ENCODE results near the gene KIRREL1.

The KIRREL1 gene

GRCh38 chr1:158037008-158037865, 43.8 kb downstream of the KIRREL1 start:
- DNase-seq: no peak

DNA sequence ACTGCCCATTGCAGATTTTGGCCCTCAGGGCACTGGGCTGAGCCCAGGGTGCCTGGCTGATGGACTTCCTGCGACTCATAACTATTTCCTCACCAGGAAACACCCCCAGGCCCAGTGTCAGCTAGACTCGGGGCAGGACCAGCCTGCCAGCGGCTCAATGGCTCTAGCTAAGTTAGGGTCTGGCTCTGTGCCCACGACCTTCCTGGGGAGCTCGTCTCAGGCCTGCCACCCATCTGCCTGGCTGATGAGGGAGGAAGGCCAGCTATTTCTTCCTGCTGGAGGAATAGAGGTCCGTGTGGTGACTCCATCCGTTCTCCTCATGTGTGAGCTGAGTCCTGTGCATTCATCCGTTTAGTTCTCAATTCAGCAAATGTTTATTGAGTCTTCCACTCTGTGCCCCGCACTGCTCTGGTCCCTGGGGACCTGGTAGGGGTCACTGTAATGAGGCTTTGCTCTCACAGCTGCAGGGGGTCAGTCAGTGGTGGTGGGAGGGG, 44.5 kb downstream of the KIRREL1 start:
- no peak for DNase-seq

GRCh38 chr1:158038793-158039192, 45.3 kb downstream of the KIRREL1 start:
- DNase-seq: no peak

DNA sequence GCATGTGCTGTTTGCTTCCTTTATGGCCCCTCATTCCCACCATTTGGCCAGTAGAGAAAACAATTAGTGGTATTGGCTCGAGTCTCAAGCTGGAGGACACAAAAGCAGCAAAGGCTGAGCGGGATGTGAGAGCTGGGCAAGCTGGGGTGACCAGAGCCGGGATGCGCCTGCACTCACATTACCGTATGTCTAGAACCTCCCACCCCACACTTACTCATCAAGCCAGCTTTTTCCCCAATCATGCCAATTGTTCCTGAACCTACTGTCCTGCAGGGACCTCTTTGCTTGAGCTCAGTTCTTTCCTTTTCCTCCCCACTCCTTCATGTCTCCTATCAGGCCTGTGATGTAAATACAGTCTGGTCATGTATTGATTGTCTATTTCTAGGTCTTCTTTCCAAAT, 45.9 kb downstream of the KIRREL1 start:
- DNase-seq: no peak

DNA sequence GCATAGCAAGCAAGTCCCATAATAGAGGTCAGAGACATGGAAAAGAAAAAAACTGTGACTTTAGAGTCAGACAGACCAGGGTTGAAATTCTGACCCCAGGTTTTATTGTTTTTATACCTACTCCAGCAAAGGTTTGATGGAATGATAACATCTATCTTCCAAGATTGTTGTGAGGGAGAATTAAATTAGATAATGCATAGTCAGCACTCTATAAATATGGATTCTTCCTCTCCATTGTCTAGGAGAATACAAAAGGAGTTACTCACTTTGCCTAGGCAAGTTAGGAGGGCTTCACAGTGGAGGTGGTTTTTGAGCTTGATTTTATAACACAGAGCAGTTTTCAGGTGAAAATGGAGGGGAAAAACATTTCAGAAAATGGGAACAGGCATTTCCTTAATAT, 46.9 kb downstream of the KIRREL1 start:
- no peak for DNase-seq

DNA sequence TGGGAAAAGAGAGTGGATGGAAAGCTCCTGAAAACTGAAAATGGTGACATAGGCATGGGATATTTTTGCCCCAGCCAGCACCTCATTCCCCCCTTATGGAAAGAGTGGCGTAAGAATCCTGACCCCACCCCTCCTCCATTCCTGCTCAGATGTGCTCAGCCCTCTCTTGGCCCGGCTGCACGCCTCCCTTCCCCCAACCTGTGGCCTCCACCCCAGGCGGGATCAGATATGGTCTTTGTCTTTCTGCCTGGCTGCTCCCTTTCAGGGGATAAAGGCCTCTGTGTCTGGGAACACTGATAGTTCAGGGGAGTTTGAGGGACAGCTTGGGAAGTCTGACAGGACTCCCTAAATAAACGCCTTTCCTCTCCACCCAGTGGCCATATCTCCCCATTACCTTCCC, 49.8 kb downstream of the KIRREL1 start:
- DNase-seq: no peak

DNA sequence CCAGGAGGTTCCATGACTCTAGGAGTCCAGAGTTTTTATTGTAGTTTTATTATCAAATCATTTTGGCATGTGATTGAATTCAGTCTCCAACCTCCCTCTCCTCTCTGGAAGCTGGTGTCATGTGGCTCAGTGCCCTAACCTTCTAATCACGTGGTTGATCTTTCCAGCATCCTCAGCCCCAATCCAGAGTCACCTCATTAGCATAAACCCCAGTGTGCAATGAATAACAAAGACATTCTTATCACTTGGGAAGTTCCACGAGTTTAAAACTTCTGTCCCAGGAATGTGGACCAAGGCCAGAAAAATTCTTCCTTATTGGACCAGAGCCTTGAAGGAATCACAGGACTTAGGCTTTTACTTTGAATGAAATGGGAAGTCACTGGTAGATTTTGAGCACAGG, 52.2 kb downstream of the KIRREL1 start:
- no peak for DNase-seq

DNA sequence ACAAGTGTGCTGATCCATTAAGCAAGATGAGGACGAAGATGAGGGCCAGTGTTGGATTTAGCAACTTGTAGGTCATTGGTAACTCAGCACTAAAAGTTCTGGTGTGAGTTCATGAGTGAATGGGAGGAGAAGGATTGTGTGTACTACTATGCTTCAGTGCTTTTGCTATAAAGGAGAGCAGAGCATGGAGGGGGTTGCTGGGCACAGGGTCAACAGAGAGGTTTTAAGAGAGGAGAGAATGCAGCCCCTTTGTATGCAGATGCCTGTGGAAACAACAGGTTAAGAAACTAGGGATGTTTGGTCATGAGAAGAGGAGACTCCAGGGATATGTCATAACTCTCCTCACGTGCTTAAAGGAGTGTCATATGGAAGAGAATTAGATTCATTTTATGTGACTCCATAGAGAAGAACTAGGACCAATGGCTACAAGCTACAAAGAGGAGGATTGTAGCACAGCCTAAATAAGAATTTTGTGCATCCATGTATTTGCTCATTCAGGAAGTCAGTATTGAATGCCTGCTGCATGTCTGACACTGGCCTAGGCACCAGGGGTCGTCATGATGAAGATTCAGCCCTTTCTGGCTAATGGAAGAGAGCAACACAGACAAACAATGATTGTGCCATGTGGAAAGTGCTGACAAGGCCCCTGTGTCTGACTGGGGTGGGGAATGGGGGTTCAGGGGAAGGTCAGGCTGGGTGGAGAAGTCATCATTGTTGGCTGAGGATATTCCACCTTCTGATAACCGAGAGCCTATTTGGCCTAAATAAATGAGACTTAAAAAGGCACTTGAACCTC, 53.5 kb downstream of the KIRREL1 start:
- DNase-seq: no peak

GRCh38 chr1:158048371-158049067, 55.1 kb downstream of the KIRREL1 start:
- DNase-seq: no peak

DNA sequence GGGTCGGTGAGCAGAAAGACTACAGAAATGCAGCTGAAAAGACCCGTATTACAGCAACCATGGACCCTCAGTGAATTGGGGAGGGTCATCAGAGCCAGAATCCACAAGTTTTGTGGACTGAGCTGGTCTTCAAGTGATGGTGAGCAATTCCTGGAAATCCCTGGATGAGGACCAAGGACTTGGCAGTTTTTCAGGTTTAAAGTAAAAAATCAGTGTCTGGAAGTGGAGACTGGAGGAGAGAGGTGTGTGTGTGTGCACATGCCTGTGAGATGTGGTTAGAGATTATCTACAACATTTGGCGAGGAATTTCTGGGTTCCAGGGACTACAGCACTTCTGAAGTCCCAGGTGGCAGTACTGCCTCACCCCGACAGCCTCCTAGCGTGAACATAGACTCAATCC, 56.4 kb downstream of the KIRREL1 start:
- no peak for DNase-seq

GRCh38 chr1:158053276-158053675, 59.8 kb downstream of the KIRREL1 start:
- DNase-seq: no peak

- DNase-seq: no peak
These were observed 61.3 kb downstream of the KIRREL1 start for GRCh38 chr1:158054721-158055120.

DNA sequence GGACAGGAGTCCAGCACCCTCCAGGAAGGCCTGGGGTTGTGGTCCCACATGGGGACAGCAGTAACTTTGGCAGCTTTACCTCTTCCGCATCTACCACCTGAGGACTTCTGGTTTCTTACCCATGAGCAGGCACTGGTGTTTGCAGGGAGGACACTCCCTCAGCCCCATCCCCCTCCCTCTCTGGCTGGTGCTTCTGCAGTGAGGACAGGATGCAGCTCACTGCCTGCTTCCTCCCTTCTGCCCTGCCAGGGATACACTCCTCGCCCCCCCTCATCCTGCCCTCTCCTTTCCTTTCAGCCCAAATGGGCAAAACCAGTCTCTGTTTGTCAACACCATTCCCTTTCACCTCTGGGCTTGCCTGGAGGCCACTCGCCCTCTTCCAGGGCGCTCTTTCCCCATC, 62.4 kb downstream of the KIRREL1 start:
- DNase-seq: no peak

GRCh38 chr1:158056498-158056897, 63.1 kb downstream of the KIRREL1 start:
- DNase-seq: no peak

GRCh38 chr1:158058237-158058985, 65.0 kb downstream of the KIRREL1 start:
- no peak for DNase-seq

DNA sequence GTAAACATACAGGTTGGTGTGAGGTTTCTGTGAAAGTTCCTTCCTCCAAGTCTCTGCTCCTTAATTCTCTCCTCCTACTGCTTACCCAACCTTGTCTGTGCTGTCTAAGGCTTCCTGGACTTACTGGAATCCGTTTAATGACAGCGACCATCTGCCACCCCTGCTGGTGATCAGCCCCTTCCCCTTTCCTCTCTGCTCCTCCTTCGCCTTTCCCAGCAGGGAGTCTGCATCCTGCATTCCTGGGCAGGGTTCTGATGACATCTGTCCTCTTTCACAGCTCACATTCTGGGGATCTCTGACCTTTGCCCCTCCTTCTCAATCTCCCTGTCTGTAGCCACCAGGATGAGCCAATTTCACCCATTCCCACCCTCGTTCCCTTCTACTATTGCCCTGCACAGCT, 66.5 kb downstream of the KIRREL1 start:
- no peak for DNase-seq

DNA sequence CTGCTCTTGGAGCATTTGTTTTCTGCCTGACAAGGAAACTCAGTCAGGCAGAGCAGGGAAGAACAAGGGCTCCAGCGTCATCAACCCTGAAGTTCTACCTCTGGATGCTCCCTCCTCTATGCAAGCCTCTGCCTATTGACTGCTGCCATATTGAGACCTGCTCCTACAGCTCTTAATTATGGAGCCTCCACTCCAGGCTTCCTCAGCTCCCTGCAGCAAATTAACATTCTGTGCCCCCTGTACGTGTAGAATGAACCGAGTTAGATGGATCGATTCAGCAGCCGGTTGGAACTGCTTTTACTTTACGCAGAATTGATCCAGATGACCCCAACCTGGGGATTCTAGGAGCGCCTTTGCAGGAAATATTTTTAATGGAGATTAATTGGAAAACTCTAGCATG, 68.7 kb downstream of the KIRREL1 start:
- DNase-seq: no peak

DNA sequence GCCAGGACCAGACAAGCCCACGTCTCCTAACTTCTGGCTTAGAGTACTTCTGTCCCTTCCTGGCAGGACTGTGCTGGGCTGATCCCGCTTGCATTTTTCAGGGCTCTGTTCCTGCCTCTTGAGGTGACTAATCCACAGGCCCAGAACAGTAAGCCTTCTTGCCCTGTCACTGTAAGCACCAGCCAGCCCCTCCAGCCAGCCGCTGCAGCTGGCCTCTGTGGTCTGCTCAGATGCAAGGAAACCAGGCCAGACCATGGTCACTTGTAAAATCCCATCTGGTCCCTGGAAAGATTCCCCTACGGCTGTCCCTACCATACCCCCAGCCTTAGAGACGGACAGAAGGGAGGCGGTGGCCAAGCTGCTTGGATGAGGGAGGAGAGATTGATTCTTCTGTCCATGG, 74.2 kb downstream of the KIRREL1 start:
- no peak for DNase-seq

DNA sequence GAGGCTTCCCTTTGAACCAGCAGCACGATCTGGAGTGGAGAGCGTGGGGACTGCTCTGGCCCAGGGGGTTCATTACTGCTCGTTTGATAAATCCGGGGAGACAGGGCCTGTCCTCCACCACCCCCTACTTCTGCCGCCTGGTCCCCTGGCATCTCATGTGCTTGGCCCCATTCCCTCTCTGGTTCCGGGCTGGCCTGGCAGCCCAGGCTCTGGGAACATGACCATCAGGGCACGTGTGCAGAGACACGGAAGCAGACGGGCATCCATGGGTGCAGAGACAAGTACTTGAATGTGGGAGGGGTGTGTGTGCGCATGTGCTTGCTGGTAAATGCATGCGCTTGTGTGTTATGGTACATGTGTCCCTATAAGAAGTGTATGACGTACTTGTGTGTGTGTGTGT, 75.5 kb downstream of the KIRREL1 start:
- no peak for DNase-seq

DNA sequence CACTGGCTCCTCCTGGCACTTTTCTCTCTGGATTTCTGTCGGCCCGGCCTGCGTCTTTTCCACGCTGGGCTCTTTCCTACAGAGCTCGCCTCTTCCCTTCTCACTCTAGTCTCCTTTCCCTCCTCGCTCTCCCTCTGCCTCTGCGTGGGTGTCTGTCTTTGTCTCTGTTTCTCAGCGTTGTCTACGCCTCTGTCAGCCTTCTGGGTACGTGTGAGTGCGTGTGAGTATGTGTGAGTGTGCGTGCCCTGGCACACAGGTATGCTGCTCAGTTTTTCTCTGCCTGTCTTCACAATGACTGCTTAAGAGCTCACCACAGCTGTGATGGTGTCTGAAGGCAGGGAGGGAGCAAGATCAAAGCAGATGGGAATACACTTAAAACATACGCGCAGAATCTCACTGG, 77.7 kb downstream of the KIRREL1 start:
- no peak for DNase-seq

- no peak for DNase-seq
These were observed 81.6 kb downstream of the KIRREL1 start for GRCh38 chr1:158075078-158075477.

DNA sequence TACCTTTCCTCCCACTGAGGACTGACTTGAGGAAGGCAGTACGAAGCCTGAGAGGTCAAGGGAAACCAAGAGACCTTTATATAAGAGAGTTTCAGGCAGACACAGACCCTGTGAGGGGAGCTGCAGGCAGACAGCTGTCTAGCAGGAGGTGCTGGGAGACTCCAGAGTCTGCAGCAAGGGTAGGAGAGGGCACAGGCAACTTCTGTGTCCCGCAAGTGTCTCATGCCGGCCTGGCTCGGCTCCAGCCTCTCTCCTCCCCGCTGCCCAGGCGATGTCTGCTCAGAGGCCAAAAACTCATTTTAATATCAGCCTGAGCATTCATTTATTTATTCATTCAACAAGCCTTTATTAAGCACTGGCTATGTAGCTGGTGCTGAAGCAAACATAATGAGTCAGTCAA, 83.0 kb downstream of the KIRREL1 start:
- no peak for DNase-seq

Measured in NCI-H345 (cell line).